ENCODE results near the gene ADAMTS12. TPM values are rescaled to one million over a fixed set of nuclear protein-coding genes. Genes with fewer than 3 reads are reported as not detected.

Gene ADAMTS12
- total and polyA plus RNA-seq, 2 of the 8 experiments (the other 6 are each of a cell fraction or from before 2014, with no cell fraction given): 6.4 to 12.8 TPM

Small RNA genes within 50 kb of the gene (small RNA-seq; reads per million reads assigned to genes)
- not detected for gene RNU6-923P (ENCODE audit: insufficient read depth)

Other genes with a start within 250 kb of the ADAMTS12 start
- 0.15 TPM in 1 of 2 replicates, not detected in the other for gene RXFP3, start 44.4 kb upstream of the ADAMTS12 start, total RNA-seq (2021; fragmentation: NEBNext Ultra II Directional; extraction: Animal tissue kit (Norgen Biotek cat#: 25700))
- 0.13 TPM in 1 of 2 replicates, not detected in the other for gene RXFP3, start 44.4 kb upstream of the ADAMTS12 start, polyA plus RNA-seq (2011; rRNA removed)
- gene SLC45A2, start 92.7 kb upstream of the ADAMTS12 start, total RNA-seq (2021; fragmentation: NEBNext Ultra II Directional; extraction: Animal tissue kit (Norgen Biotek cat#: 25700)): not detected in 2 replicates
- gene SLC45A2, start 92.7 kb upstream of the ADAMTS12 start, polyA plus RNA-seq (2011; rRNA removed): 0.09 TPM in 1 of 2 replicates, not detected in the other
- gene AMACR, start 116.1 kb upstream of the ADAMTS12 start, total RNA-seq (2021; fragmentation: NEBNext Ultra II Directional; extraction: Animal tissue kit (Norgen Biotek cat#: 25700)): 10.1 and 12.6 TPM in 2 replicates
- 8.7 and 9.1 TPM in 2 replicates for gene AMACR, start 116.1 kb upstream of the ADAMTS12 start, polyA plus RNA-seq (2011; rRNA removed)
- 0.82 and 1.0 TPM in 2 replicates for gene C1QTNF3, start 151.2 kb upstream of the ADAMTS12 start, total RNA-seq (2021; fragmentation: NEBNext Ultra II Directional; extraction: Animal tissue kit (Norgen Biotek cat#: 25700))
- 1.0 and 1.2 TPM in 2 replicates for gene C1QTNF3, start 151.2 kb upstream of the ADAMTS12 start, polyA plus RNA-seq (2011; rRNA removed)

Data from H1 (cell line).